BLaER1 (cell line): Measurements from ENCODE around the gene SYNGAP1.

Experiments used
- H3K27ac ChIP-seq: shearing (Covaris generic); formaldehyde crosslinking; 2 replicates; pipeline ENCODE4 v1.8.1; 2022
- H3K27me3 ChIP-seq: shearing (Covaris generic); formaldehyde crosslinking; 2 replicates; pipeline ENCODE4 v1.8.1; 2022
- H3K36me3 ChIP-seq: shearing (Covaris generic); formaldehyde crosslinking; 2 replicates; pipeline ENCODE4 v1.8.1; 2022
- H3K4me1 ChIP-seq: shearing (Covaris generic); formaldehyde crosslinking; 2 replicates; pipeline ENCODE4 v1.8.1; 2022
- H3K4me2 ChIP-seq: shearing (Covaris generic); formaldehyde crosslinking; 2 replicates; pipeline ENCODE4 v1.8.1; 2022
- H3K4me3 ChIP-seq: shearing (Covaris generic); formaldehyde crosslinking; 2 replicates; pipeline ENCODE4 v1.8.1; 2022
- H3K9ac ChIP-seq: shearing (Covaris generic); formaldehyde crosslinking; 2 replicates; pipeline ENCODE4 v1.8.1; 2022
- H3K9me3 ChIP-seq: shearing (Covaris generic); formaldehyde crosslinking; 2 replicates; pipeline ENCODE4 v1.8.1; 2022
- H4K20me1 ChIP-seq: shearing (Covaris generic); formaldehyde crosslinking; 2 replicates; pipeline ENCODE4 v1.8.1; 2022
- Cebpa-rat ChIP-seq: shearing (Covaris generic); IDR thresholded peaks from 2 replicates; pipeline ENCODE4 v1.8.1; 2022

The SYNGAP1 gene

GRCh38 chr6:33413241-33414120 lies 6.4 kb upstream of the SYNGAP1 start:
- Histone ChIP-seq H3K9me3 (no peaks in the 10 kb centered on the region), H3K4me3 (no peak overlapping the region), H3K36me3 (peaks cover 42% of the 10 kb centered on the region), H3K4me2 (peak overlapping the region; percentile 98), H3K27ac (peak overlapping the region; percentile 29; the same call in 1 of the 2 replicates), H3K9ac (no peak overlapping the region), H4K20me1 (peaks cover 53% of the 10 kb centered on the region), H3K27me3 (no peaks in the 10 kb centered on the region), H3K4me1 (peaks cover 77% of the 10 kb centered on the region)
- no peak for TF ChIP-seq Cebpa-rat

DNA sequence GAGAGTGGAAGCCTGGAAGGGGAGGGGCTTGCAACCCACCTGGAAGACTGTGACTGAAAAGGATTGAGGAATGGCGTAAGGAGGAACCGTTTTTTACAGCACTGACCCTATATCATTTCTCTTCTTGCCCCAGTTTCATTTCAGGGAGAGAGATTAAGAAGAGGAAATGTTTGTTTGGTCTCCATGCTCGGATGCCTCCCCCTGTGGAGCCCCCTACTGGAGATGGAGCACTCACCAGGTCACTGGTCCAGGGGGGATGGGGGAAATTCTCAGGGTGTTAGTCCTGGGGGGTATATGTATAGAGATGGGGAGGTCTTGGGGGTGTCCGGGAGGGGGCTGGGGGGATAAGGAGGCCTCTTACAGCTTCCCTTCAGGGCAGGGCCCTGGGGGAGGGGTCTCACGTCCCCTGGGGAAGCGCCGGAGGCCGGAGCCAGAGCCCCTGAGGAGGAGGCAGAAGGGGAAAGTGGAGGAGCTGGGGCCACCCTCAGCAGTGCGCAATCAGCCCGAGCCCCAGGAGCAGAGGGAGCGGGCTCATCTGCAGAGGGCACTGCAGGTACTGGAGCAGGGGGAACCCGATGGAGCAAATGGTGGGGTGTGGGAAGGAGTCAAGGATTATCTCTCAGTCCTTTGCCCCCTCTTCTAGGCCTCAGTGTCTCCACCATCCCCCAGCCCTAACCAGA lies 5.1 kb upstream of the SYNGAP1 start:
- H4K20me1 ChIP-seq: peaks cover 53% of the 10 kb centered on the region

GRCh38 chr6:33415831-33416230 lies 4.0 kb upstream of the SYNGAP1 start:
- Histone ChIP-seq H3K27me3 (no peaks in the 10 kb centered on the region), H3K4me3 (peak overlapping the region; percentile 81), H3K36me3 (peaks cover 42% of the 10 kb centered on the region), H3K4me2 (peak overlapping the region; percentile 98), H4K20me1 (peaks cover 53% of the 10 kb centered on the region), H3K9ac (peak overlapping the region; percentile 81), H3K27ac (no peak overlapping the region), H3K9me3 (no peaks in the 10 kb centered on the region), H3K4me1 (peaks cover 80% of the 10 kb centered on the region)
- no peak for TF ChIP-seq Cebpa-rat

More for the DNA sequence above, 5.1 kb upstream of the SYNGAP1 start:
- Histone ChIP-seq H3K4me3 (0 out of 2 replicates have a peak overlapping the region, but pooled peaks have one; percentile 6), H3K4me2 (peak overlapping the region; percentile 98), H3K9ac (peak overlapping the region; percentile 7; the same call in 1 of the 2 replicates), H3K36me3 (peaks cover 42% of the 10 kb centered on the region), H3K4me1 (peaks cover 81% of the 10 kb centered on the region), H3K27me3 (no peaks in the 10 kb centered on the region), H3K27ac (peak overlapping the region; percentile 29; the same call in 1 of the 2 replicates), H3K9me3 (no peaks in the 10 kb centered on the region)
- no peak for TF ChIP-seq Cebpa-rat

DNA sequence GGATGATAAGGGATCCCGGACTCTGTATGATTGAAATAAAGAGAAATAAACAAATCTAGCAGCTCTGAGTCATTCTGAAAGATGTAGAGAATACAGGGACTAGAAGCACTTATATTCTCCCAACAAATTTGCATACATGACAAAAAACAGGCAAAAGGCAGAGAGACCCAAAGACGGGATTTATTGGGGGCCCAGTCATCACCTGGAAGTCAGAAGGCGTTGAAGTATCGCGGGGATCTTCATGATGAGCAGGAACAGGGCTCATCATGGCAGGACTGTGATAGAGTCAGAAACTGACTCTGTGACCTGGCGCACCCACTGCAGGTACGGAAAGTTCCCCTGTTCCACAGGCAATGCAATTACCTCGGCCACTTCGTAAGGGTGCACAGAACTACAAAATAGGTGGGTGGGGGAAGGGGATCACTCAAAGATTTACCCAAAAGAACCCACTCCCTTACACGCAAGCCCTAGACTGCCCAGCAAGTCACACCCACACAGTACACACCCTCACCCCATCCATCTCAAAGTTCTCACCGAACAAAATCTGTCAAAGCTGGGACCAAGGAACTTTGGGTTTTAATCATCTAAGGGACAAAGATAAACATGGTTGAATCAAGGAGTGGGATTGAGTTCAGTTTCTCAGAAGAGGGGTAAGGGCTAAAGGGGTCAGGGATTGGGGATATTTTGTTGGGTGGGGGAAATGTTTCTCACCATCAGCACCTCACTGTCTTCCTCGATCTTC lies 3.3 kb upstream of the SYNGAP1 start:
- Histone ChIP-seq H3K9ac (peak overlapping the region; percentile 81), H3K27ac (0 out of 2 replicates have a peak overlapping the region, but pooled peaks have one; percentile 71), H3K9me3 (no peaks in the 10 kb centered on the region), H4K20me1 (peaks cover 49% of the 10 kb centered on the region), H3K4me1 (peaks cover 79% of the 10 kb centered on the region), H3K27me3 (no peaks in the 10 kb centered on the region; the same call in 1 of the 2 replicates), H3K4me2 (peak overlapping the region; percentile 98), H3K36me3 (peaks cover 42% of the 10 kb centered on the region), H3K4me3 (peak overlapping the region; percentile 81)
- TF ChIP-seq Cebpa-rat: no peak

DNA sequence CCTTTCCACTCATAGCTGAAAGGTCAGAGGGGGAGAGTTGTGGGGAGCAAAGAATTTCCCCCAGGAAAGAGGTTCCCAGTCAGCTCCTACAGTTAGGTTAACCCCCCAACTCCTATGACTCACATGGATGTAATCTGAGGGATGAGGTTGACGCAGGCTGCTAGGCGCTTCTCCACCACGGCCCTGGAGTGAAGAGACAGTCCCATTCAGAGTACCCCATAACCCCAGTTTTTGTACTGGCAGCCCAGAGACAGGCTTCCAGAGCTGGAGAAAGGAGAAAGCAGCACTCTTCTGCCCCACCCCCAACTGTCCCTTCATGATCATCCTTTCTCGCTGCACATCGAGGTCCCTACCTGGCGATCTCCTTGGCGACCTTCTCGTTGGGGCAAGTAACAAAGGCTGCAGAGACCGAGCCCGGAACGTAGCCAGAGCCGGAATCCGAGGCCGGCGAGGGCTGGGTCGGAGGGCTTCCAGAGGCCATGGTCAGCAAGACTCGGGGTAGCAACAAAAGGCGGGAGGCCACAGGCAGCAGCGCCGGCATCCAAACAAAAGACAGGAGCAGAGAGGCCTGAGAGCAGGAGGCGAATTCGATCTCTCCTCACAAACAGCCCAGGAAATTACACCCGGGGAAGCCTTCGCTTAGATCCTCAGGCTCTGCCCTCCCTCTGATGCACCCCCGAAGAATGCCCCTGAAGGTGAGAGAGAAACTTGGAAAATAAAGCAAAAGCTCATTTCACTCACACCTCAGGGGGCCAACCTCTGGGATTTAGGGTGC lies 2.5 kb upstream of the SYNGAP1 start:
- Histone ChIP-seq H3K27me3 (peaks cover 3% of the 10 kb centered on the region; the same call in 1 of the 2 replicates), H4K20me1 (peaks cover 44% of the 10 kb centered on the region), H3K4me3 (peak overlapping the region; percentile 81), H3K36me3 (peaks cover 39% of the 10 kb centered on the region), H3K4me1 (peaks cover 72% of the 10 kb centered on the region), H3K27ac (peak overlapping the region; percentile 71), H3K4me2 (peak overlapping the region; percentile 98), H3K9me3 (no peaks in the 10 kb centered on the region), H3K9ac (peak overlapping the region; percentile 81)
- no peak for TF ChIP-seq Cebpa-rat

DNA sequence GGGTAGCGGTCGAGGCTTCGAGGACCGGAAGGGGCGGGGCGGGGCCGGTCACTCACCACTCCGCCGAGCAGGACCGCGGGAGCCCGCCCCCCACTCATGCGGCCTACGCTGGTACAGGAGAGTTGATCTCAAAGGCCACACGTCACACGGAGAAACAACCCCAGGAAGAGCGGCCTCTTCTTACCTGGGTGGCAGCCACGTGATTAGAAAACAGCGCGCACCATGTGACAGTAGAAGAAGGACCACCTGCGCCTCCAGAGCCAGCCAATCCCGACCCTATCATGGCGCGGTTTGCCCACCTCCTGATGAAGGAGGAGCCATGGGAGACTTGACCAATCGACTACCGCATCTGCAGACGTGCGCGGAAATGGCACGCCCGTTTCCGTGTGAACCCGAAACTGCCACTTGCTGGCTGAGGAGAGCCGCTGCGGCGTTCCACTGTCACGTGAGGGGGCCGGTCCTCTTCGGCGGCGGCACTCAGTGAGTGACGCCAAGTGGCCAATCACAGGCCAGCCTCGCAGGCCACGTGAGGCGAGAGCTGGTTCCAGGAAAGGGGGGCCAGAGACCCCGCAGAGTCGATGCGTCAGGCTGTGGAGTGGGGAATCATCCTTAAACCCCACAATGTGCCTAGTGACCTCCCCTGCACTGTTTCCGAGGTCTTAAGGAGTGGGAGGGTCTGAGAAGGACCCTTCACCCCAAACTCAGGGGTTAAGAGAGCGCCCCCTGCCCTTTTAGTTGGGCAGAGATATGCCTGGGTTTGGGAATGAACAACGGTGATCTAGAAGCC lies 1.8 kb upstream of the SYNGAP1 start, which contains the start of gene CUTA:
Gene CUTA, minus strand, starts transcription at position 205 of the 787 bp plus-strand sequence. Its CDS starts 107 bp downstream, at position 98.
- Histone ChIP-seq H3K27me3 (peaks cover 4% of the 10 kb centered on the region; the same call in 1 of the 2 replicates), H3K9me3 (no peaks in the 10 kb centered on the region), H4K20me1 (peaks cover 36% of the 10 kb centered on the region), H3K9ac (peak within 1 kb of the TSS; percentile 81), H3K4me3 (peak within 1 kb of the TSS; percentile 81), H3K27ac (peak within 1 kb of the TSS; percentile 86), H3K4me2 (peak within 1 kb of the TSS; percentile 98), H3K36me3 (peaks cover 32% of the 10 kb centered on the region), H3K4me1 (peaks cover 64% of the 10 kb centered on the region)
- no peak for TF ChIP-seq Cebpa-rat

DNA sequence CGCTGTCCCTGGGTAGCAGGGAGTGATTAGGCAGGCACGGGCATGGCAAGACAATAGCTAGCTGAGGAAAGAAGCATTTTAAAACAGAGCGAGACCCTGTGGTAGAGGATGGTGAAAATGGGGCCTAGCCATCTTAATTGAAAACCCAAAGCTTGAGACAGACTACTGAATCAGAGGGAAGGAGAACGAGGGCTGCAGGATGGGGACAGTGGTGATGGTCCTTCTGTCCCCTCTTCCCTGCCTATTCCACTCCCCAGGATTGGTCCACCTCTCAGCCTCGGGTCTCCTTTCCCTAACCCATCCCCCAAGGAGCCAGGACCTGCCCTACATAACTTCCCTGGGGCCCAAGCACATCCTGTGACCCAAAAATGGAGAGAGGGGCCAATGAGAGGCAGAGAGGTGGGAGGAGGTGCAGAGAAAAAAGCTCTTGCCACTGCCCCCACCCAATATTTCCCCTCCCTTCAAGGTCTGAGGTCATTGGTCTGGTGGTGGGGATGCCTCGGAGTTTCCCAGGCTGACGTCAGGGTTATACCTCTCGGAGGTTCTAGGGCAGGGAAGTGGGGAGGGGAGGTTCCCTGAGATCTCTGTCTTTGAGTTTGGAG lies 1.1 kb upstream of the SYNGAP1 start:
- Histone ChIP-seq H3K36me3 (peaks cover 25% of the 10 kb centered on the region), H3K4me3 (peak overlapping the region; percentile 81), H3K27ac (peak overlapping the region; percentile 86), H4K20me1 (peaks cover 29% of the 10 kb centered on the region), H3K27me3 (peaks cover 4% of the 10 kb centered on the region; the same call in 1 of the 2 replicates), H3K9ac (peak overlapping the region; percentile 70), H3K4me2 (peak overlapping the region; percentile 91), H3K9me3 (no peaks in the 10 kb centered on the region), H3K4me1 (peaks cover 59% of the 10 kb centered on the region)
- no peak for TF ChIP-seq Cebpa-rat
